NOMO-1 treated with dmso at 0.1 percent for 144 hours (cell line): ENCODE data around the gene WWTR1.

Experiments
- DNase-seq: peaks from one replicate; lab custom pipeline; 2025; ENCODE audit not compliant: unreplicated experiment; lab: John Stamatoyannopoulos, UW

WWTR1 gene

DNA sequence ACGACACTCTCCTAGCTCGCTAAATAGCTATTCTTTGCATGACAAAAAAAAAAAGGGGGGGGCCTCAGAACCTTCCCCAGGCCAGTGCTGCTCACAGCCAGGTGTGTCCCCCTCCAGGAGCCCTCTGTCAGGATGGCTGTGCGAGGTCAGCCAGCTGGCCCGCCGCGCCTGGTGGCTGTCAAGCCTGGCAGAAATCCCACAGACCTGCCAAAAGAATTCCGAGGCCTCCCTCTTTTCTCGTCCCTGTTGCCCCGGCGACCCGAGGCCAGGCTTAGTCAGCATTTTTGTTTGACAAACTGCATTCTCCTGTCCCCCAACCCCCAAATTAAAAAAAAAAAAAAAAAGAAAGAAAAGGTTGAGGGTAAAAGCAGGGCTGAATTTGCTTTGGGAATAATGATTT, 121.4 kb downstream of the WWTR1 start:
- no peak for DNase-seq

DNA sequence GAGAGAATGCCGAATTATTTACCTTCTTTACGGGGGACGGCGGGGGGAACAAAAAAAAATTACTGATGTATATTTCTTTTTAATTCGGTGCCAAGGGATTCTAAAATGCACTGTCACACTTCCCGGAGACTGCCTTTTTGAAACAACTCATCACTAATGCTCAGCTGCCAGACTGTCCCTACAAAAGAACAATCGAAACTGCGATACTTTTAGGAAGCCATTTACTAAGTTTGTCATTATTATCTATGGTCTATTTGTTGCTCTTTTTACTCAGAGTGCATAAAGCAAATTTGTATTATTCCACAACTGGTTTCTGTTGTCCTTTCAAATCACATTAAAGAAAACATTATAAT, 122.5 kb downstream of the WWTR1 start:
- no peak for DNase-seq

DNA sequence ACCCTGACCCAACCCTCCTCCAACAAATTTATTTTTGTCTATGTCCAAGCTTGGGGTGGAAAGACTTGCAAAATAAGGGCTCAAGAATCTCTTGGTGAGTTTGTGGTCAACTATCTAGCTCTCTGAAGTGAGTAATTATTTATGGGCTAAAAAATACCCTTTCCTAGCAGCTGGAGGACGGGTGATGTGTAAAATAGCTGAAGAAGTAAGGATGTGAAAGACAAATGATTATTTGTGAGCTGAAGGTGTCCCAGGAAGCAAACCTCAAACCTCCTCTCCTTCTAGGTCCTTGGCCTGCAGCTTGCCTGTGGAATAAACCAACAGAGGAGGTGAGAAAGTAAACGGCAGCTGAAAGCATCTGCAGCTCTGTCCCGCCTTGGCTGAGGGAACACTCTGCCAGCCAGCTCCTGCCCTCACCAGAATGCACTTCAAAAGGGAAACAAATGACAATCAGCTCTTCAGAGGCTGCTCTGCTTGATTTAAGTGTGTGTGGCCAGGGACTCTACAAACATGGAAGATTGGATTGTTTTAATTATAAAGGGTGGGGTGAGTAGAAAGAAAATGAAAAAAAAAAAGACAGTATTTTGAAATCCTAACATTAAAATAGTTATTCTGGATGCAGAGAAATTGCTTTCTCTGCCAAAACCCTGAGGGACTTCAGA, 123.0 kb downstream of the WWTR1 start:
- no peak for DNase-seq

DNA sequence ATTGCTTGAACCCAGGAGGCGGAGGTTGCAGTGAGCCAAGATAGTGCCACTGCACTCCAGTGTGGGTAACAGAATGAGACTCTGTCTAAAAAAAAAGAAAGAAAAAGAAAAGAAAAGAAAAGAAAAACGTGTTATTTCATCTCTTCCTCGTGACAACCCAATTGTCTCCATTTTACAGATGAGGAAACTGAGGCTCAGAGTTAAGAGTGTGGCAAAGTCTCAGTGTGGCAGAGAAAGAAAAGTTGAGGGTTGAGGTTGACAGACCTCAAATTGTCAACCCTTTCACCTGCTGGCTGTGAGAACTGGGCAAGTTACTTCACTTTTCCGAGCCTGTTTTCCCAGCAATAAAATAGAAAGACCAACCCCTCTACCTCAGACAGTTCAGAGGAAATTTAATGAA, 123.7 kb downstream of the WWTR1 start:
- DNase-seq = no peak

DNA sequence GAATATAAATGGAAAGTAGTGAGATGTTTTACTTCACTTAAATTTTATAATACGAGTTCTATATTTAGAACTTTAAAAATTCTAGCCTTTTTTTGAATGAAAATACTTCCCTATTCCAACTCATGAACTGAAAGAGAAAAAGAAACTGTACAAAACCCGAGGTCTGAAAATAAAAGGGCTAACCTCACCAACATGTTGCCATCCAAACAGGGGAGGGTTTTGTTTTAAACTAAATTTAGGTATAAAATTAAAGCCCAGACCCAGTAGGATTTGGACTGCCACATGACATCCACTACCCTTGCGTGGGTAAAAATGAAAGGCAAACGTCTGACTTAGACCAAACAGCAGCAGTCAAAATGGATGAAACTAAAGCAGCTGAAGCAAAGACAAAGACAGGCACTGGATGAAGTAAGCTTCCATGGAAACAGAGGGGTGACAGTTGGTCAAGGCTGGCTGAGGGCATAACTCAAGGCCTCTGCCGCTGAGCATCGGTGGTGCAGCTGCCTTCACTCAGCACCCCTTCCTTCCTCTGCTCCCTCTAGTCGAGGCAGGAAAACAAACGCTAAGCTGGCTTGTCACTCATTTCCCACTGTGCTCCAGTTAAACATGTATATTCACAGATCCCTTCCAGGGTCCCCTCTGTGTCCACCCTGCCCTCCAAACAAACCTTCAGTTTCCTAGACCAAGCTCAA, 125.2 kb downstream of the WWTR1 start:
- DNase-seq = no peak

DNA sequence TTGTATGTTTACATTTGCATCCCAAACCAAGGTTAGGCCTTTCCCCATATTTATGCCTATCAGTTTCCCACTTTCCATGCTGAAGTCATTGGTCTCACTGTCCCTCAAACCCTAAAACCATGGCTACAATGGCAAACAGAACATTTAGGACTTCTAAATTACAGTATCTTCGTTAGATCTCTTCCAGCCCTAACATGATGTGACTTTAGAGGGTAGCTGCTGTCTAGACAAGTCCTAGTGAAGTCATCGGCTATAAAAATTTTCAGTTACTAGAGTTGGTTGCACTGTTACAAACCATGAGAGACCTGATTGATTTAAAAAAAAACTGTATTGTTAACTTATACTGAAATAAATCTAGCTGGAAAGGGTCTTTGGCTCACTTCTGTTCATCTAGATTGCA, 128.7 kb downstream of the WWTR1 start:
- no peak for DNase-seq

GRCh38 chr3:149528340-149528650, 129.5 kb downstream of the WWTR1 start:
- no peak for DNase-seq

- no peak for DNase-seq
Observed at GRCh38 chr3:149527531-149528339, 130.1 kb downstream of the WWTR1 start.

GRCh38 chr3:149523512-149524299, 134.1 kb downstream of the WWTR1 start:
- DNase-seq = no peak

GRCh38 chr3:149519912-149520311, 137.9 kb downstream of the WWTR1 start:
- no peak for DNase-seq

DNA sequence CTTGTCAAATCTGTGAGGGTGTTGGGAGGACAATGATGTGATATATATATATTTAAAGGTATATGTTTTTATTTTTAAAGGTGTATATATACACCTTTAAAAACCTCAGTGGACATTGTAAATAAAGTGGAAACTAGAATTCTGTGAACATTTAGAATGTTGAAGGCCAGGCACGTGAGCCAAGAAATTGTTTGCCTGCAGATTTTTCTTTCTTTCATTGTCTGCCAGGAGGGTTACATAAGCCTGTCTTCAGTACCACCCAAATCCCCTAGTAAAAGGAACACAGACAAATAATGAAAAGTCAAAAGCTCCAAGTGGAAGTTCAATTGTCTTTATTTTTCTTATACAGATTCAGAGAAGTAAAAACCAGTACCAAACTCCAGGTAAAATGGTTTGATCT, 140.9 kb downstream of the WWTR1 start:
- DNase-seq = no peak

GRCh38 chr3:149515249-149515648, 142.6 kb downstream of the WWTR1 start:
- DNase-seq = no peak

DNA sequence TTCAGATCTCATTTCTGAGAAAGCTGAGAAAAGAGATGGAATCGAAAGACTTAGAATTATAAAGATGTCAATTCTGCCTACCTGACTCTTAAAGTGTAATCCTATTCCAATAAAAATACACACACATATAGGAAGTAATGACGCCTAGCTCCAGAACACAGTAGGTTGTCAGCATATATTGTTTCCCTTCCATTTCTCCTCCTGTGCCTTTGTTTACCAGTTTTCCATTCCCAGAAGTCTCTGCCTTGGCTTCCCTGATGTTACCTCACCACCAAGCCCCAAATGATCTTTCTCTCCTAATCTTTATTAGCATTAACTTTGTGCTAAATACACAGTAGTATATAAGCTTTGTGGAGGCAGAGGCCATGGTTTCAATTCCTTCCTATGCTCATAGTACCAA, 143.4 kb downstream of the WWTR1 start:
- DNase-seq = no peak

DNA sequence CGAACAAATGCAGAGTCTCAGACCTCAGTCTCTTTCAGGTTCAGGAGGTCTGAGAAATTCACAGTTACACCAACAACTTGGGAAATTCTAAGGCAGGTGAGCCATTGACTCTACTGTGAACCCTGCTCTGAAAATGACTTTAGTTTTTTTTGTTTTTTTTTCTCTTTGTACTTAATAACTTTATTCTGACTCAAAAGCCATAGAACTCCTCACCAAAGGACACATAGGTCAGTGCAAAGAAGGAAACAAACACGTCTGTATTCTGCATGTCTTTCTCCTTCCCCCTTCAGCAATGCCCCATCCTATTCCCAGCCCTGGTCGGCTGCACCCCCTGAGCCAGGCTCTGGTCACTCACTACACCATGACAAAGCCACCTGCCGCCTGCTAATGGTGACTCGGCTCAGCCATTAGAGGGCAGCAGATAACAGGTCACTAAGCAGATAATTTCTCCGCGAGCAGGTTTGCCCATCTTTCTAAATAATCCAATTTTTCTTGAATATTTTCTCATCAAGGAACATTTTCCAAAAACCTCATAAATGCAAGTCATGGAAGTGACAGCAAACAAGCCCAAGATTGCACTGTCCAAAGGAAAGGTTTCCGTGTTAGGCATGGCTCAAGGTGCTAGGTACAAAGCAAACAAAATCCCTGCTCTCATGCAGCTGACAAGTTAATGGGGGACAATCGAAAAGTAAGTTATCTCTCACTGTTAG, 145.6 kb downstream of the WWTR1 start:
- DNase-seq = peak; percentile 27

GRCh38 chr3:149511040-149511626, 146.7 kb downstream of the WWTR1 start:
- DNase-seq = no peak

DNA sequence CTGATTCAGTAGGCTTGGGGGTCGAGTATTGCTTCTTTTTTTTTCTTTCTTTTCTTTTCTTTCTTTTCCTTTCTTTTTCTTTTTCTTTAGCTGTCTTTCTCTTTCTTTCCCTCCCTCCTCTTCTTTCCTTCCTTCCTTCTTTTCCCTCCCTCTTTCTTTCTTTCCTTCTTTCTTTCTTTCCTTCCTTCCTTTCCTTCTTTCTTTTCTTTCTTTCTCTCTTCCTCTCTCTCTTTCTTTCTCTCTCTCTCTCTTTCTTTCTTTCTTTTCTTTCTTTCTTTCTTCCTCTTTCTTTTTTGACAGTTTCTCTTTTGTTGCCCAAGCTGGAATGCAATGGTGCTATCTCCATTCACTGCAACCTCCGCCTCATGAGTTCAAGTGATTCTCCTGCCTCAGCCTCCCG, 147.3 kb downstream of the WWTR1 start:
- no peak for DNase-seq

DNA sequence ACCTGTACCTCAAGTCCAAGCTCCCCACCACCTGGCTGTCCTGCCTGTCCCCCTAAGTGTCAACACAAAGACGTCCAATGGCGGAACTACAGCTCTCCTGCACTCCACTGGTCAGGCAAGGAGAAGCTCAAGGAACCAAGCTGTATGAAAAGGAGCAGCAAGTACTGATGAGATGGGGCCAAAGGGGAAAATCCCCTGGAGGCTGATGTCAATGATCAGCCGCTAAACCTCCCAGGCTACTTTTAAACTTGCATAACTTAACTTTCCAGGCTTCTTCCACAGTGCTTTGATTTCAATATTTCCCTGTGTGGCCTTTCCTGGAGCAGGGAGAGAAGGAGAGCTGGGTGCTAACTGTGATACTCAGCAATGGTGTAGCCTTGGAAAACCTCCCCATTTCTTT, 148.3 kb downstream of the WWTR1 start:
- no peak for DNase-seq

DNA sequence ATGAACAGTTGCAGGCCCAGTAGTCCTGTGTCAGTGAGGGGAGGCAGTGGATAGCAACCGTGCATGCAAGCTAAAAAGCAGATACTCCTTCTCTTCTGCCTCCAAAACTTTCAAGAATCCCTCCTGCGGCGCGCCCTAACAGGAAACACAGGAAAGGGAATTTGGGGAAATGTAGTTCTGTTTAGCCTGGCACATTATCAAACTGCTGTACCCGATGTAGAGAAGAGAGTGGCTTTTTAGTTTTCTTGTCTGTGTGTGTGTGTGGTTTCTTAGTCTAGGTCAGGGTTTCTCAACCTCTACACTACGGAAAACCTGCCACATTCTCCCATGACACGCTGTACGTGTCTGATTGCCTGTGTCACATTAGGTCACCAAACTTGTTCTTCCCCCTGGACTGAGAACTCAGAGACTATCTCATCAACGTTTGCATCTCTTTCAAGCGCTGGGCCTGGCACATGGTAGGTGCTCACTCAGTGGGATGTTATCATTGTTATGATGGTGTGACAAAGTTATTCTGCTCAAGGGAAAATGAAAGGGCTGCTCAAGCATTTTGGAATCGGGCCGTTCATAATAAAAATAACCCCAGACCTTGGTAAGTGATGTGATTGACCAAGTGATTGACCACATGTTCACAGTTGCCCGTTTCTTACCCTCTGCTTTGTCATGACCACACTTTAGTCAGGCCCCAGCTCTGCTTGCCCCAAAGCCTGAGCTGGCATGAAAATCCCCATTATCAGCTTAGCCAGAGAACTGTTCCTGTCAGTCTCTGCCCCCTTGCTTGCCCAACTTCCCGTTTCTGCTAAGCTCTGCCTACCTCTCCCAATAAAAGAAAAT, 150.1 kb downstream of the WWTR1 start:
- DNase-seq = peak; percentile 75

DNA sequence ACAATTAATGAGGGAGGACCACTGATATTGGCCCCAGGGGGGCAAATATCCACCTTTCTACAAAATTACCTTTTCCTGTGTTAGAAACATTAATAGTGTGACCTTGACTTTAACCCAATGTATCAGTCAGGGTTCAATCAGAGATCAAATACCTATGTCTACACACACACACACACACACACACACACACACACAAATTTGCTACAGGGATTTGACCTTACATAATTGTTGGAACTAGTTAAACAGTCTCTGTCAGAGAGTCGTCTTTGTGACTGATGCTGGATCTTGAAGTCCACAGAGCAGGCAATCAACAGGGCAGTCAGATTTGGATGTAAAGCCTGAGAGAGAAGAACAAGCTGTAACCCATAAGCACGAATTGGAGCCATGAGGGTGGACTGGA, 150.9 kb downstream of the WWTR1 start:
- DNase-seq = no peak

- DNase-seq = no peak
Observed at GRCh38 chr3:149506540-149506939, 151.3 kb downstream of the WWTR1 start.
